HL-60 (cell line): Measurements from ENCODE around the gene HDAC1.

Experiments
- DNase-seq, 2 experiments: peaks; one replicate each; pipeline ENCODE4 v3.0.0-alpha.2; 2010 to 2020; ENCODE audit warnings: low read depth in 1 of 2, low spot score in 1 of 2
- H3K27ac ChIP-seq: fragments of 250-450 bp; sonication (Bioruptor Pico); replicated peaks from 2 replicates; pipeline ENCODE4 v1.5.1; 2020; ENCODE audit warnings: mild to moderate bottlenecking, moderate library complexity
- H3K27me3 ChIP-seq: fragments of 250-450 bp; sonication (Bioruptor Pico); 2 replicates; pipeline ENCODE4 v1.5.1; 2021; ENCODE audit warnings: mild to moderate bottlenecking, moderate library complexity; ENCODE audit not compliant: insufficient read depth, poor library complexity, severe bottlenecking
- H3K4me3 ChIP-seq: replicated peaks from 2 replicates; pipeline ENCODE4 v1.5.1; 2011; ENCODE audit warnings: mild to moderate bottlenecking, control low read depth, low read length; ENCODE audit not compliant: insufficient read depth
- GABPA ChIP-seq: IDR thresholded peaks from 2 replicates; pipeline ENCODE4 v1.6.1; 2012; ENCODE audit warnings: low read depth
- POLR2AphosphoS5 ChIP-seq: IDR thresholded peaks from 2 replicates; pipeline ENCODE4 v1.6.1; 2012; ENCODE audit warnings: low read depth
- REST ChIP-seq: IDR thresholded peaks from 2 replicates; pipeline ENCODE4 v1.6.1; 2012; ENCODE audit warnings: low read depth; ENCODE audit not compliant: insufficient replicate concordance
- SPI1 ChIP-seq: IDR thresholded peaks from 2 replicates; pipeline ENCODE4 v1.6.1; 2012; ENCODE audit warnings: low read depth, mild to moderate bottlenecking, borderline replicate concordance
- TF ChIP-seq, protein P1 (sequence below): IDR thresholded peaks from one replicate; pipeline ENCODE4 v1.5.1; 2011; ENCODE audit warnings: low read length, control low read depth, inconsistent platforms; ENCODE audit not compliant: insufficient read depth

The HDAC1 gene

GRCh38 chr1:32364836-32365235 lies 73.0 kb downstream of the HDAC1 start:
- no peak for DNase-seq
- Histone ChIP-seq H3K4me3 (no peak overlapping the region), H3K27me3 (no peaks in the 10 kb centered on the region), H3K27ac (no peak overlapping the region)
- TF ChIP-seq GABPA (no peak), POLR2AphosphoS5 (no peak), REST (no peak), SPI1 (no peak)
- TF ChIP-seq, protein P1, sequence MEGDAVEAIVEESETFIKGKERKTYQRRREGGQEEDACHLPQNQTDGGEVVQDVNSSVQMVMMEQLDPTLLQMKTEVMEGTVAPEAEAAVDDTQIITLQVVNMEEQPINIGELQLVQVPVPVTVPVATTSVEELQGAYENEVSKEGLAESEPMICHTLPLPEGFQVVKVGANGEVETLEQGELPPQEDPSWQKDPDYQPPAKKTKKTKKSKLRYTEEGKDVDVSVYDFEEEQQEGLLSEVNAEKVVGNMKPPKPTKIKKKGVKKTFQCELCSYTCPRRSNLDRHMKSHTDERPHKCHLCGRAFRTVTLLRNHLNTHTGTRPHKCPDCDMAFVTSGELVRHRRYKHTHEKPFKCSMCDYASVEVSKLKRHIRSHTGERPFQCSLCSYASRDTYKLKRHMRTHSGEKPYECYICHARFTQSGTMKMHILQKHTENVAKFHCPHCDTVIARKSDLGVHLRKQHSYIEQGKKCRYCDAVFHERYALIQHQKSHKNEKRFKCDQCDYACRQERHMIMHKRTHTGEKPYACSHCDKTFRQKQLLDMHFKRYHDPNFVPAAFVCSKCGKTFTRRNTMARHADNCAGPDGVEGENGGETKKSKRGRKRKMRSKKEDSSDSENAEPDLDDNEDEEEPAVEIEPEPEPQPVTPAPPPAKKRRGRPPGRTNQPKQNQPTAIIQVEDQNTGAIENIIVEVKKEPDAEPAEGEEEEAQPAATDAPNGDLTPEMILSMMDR = no peak

DNA sequence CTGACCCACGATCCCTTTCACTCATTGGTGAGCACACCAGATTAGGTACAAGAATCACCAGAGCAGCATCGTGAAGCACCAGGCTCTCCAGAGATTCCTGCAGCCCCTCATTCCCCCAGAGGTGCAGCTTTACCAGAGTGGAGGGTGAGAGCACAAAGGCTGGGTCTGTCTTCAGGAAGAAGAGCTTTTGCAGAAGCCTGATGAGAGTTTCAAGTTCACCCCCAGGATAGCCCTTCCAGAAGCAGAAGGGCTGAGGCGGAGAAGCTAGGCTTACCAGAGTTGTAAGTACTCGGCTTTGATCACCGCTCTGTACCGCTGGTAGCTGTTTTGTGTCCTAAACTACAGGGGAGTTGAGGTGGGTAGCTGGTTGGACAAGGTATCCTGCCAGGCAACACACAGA lies 73.6 kb downstream of the HDAC1 start:
- no peak for TF ChIP-seq GABPA
- TF ChIP-seq SPI1 = no peak
- no peak for TF ChIP-seq REST
- TF ChIP-seq, protein P1 = no peak
- no peak for TF ChIP-seq POLR2AphosphoS5
- no peaks in the 10 kb centered on the region for H3K27me3 ChIP-seq
- DNase-seq = no peak
- H3K27ac ChIP-seq = no peak overlapping the region
- H3K4me3 ChIP-seq = no peak overlapping the region

DNA sequence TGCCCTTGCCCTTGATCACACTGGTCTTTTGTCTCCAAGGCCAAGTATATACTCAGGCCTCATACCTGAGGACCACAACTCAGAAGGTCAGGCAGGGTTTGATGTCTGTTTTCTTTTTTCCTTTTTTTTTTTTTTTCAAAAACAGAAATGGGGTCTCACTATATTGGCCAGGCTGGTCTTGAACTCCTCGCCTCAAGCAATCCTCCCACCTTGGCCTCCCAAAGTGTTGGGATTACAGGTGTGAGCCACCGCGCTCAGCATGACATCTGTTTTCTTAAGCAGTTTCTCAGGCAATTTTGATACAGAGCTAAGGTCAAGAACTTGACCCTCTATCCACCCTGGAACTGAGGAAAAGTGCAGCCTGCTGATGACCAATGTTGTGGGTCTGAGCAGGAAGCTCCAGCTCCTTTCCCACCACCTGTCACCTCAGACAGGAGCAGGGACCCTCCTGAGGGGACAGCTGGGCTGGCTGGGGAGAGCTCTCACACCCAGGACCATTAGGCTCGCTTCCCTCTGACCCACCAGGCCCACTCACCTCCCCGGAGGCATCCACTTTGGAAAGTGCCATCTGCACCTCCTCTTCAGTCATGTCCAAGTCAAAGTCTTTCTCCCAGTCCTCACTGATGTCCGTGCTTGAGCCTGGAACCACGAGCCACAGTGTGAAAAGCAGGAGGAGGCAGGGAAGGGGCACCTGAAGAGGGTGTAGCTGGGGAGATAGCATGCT lies 76.2 kb downstream of the HDAC1 start:
- H3K27ac ChIP-seq = no peak overlapping the region
- H3K4me3 ChIP-seq = no peak overlapping the region
- H3K27me3 ChIP-seq = no peaks in the 10 kb centered on the region
- TF ChIP-seq GABPA (no peak), POLR2AphosphoS5 (no peak), SPI1 (no peak), REST (no peak)
- DNase-seq = no peak
